ENCODE data around the gene AKR1C8. TPM values are rescaled to one million over a fixed set of nuclear protein-coding genes. Genes with fewer than 3 reads are reported as not detected.
A peak's percentile ranks its signal among the peaks of the same experiment; 100 is the strongest.
"Not testable (repeated sequence)": the region's sequence is repeated elsewhere in the genome, so short reads cannot be mapped to it uniquely, and the experiment has no call there.

The AKR1C8 gene
- total RNA-seq (under 1 TPM; 0.20 to 0.94 TPM), polyA plus RNA-seq (ENCODE audit: insufficient read length in 2 of 2) (not detected)
- long read RNA-seq, donor 1, result 0 reads
- long read RNA-seq, donor 2, result 0 reads
- long read RNA-seq, donor 3, result 0 reads
- long read RNA-seq, donor 4, result 0 reads

DNA sequence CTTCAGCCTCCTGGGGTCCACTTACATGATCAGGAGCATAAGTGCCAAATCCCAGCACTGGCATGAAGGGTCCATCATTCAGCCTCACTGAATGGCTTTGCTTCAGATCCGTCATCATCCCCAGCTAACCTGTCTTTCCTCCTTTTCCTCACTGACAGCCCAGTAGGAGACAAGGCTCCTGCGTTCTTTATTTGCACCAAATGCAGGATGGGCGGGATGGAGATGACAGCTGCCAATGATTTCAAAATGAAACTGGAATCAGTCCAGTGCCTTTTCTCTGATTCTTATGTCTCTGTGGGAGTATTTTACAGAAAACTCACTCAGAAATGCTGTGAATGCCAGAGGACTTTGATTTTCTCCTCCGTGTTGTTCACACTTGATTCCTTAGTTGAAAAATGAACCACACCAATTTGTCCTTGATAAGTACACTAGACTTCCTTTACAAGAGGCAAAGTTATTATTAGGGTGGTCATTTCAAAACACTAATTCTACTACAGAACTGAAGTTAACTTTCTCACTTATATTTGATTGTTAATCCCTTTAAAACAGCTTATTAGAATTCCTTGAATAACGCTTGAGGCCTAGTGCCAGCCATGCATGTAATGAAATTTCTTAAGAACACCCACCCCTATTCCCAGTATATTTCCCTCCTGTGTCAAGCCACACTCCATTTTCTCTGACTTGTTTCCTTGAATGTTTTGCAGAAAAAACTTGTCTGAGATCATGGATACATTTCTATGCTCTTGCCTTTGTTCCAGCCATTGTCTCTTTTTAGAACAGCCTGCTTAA is at the start of gene AKR1C8:
AKR1C8 (minus strand) TSS at position 164 of the 789 bp plus-strand sequence; CDS start at position 118, 46 bp downstream.
- no peak within 1 kb of the TSS for H3K27ac ChIP-seq (ENCODE audit: low read depth, low read length)
- H3K36me3 ChIP-seq (ENCODE audit: control insufficient read depth, insufficient read depth, low read length), result no peaks in the 10 kb centered on the region
- H3K4me1 ChIP-seq (ENCODE audit: control insufficient read depth, insufficient read depth, low read length), result no peaks in the 10 kb centered on the region
- 100% methylated on average over 2 of the region's 5 CpGs for WGBS (ENCODE audit: insufficient coverage)
- H3K4me3 ChIP-seq (ENCODE audit: low read depth, low read length), result no peak within 1 kb of the TSS
- H3K9me3 ChIP-seq (ENCODE audit: control insufficient read depth, insufficient read depth, low read length), result no peaks in the 10 kb centered on the region
- peak in 2 of 6 donors; percentile 3 to 47 for DNase-seq (ENCODE audit: low read depth in 4 of 6, low spot score in 6 of 6)
- H3K27me3 ChIP-seq (ENCODE audit: control insufficient read depth, insufficient read depth, low read length), result no peaks in the 10 kb centered on the region

DNA sequence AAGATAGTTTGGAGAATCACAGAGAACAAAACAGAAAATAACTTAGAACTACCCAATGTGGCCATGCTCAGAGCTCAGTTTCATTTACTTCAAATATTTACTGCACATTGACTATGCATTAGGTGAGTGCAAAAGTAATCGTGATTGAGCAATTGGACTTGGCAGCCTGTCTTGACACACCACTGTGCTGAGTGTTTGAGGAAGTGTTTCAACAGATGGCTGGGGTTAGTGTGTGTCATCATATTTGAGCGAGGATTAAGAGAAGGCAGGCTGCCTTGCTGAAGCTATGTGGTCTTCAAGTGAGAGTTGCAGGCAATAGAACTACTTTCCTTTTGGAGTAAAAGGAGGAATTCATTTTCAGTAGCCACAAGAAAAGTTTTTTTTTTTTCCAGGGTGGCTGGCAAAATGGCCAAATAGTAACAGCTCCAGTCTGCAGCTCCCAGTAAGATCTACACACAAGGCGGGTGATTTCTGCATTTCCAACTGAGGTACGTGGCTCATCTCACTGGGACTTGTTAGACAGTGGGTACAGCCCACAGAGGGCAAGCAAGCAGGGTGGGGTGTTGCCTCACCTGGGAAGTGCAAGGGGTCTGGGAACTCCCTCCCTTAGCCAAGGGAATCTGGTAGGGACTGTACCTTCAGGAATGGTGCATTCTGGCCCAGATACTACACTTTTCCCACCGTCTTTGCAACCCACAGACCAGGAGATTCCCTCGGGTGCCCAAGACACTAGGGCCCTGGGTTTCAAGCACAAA is 49.3 kb upstream of the AKR1C8 start:
- Histone ChIP-seq H3K27ac (ENCODE audit: low read depth, low read length) (no peak overlapping the region), H3K9me3 (ENCODE audit: control insufficient read depth, insufficient read depth, low read length) (no peaks in the 10 kb centered on the region), H3K4me1 (ENCODE audit: control insufficient read depth, insufficient read depth, low read length) (no peaks in the 10 kb centered on the region), H3K4me3 (ENCODE audit: low read depth, low read length) (no peak overlapping the region), H3K36me3 (ENCODE audit: control insufficient read depth, insufficient read depth, low read length) (no peaks in the 10 kb centered on the region), H3K27me3 (ENCODE audit: control insufficient read depth, insufficient read depth, low read length) (no peaks in the 10 kb centered on the region)
- 85% methylated on average over 4 of the region's 6 CpGs for WGBS (ENCODE audit: insufficient coverage)
- peak in 1 of 6 donors; percentile 6 for DNase-seq (ENCODE audit: low read depth in 4 of 6, low spot score in 6 of 6)

GRCh38 chr10:5233324-5233723 is 48.4 kb upstream of the AKR1C8 start:
- H3K4me3 ChIP-seq (ENCODE audit: low read depth, low read length), result no peak overlapping the region
- no peaks in the 10 kb centered on the region for H3K36me3 ChIP-seq (ENCODE audit: control insufficient read depth, insufficient read depth, low read length)
- H3K4me1 ChIP-seq (ENCODE audit: control insufficient read depth, insufficient read depth, low read length), result no peaks in the 10 kb centered on the region
- H3K9me3 ChIP-seq (ENCODE audit: control insufficient read depth, insufficient read depth, low read length), result no peaks in the 10 kb centered on the region
- no peak overlapping the region for H3K27ac ChIP-seq (ENCODE audit: low read depth, low read length)
- H3K27me3 ChIP-seq (ENCODE audit: control insufficient read depth, insufficient read depth, low read length), result no peaks in the 10 kb centered on the region
- no CpG with 5 or more reads among the region's 2 CpGs for WGBS (ENCODE audit: insufficient coverage)
- no peak for DNase-seq (ENCODE audit: low read depth in 4 of 6, low spot score in 6 of 6)

DNA sequence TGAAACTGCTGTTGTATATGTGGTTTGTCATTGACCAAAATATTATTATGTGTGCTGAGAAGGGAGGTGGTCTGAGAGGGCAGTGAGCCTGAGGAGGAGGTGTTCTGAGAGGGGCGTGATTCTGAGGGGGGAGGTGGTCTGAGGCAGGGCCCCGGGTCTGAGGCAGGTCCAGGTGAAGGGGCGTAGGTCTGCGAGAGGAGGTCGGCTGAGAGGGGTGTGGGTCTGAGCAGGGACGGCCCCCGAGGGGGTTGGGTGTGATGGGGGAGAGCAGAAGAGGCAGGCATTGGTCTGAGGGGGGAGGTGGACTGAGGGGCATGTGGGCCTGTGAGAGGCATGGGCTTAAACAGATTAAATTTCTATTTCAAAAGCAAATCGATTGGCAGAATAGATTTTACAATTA is 44.1 kb upstream of the AKR1C8 start:
- H3K4me1 ChIP-seq (ENCODE audit: control insufficient read depth, insufficient read depth, low read length), result no peaks in the 10 kb centered on the region
- DNase-seq (ENCODE audit: low read depth in 4 of 6, low spot score in 6 of 6), result no peak
- H3K27ac ChIP-seq (ENCODE audit: low read depth, low read length), result no peak overlapping the region
- no peaks in the 10 kb centered on the region for H3K27me3 ChIP-seq (ENCODE audit: control insufficient read depth, insufficient read depth, low read length)
- no peak overlapping the region for H3K4me3 ChIP-seq (ENCODE audit: low read depth, low read length)
- H3K9me3 ChIP-seq (ENCODE audit: control insufficient read depth, insufficient read depth, low read length), result no peaks in the 10 kb centered on the region
- no peaks in the 10 kb centered on the region for H3K36me3 ChIP-seq (ENCODE audit: control insufficient read depth, insufficient read depth, low read length)
- 87% methylated on average over 7 of the region's 8 CpGs for WGBS (ENCODE audit: insufficient coverage)

DNA sequence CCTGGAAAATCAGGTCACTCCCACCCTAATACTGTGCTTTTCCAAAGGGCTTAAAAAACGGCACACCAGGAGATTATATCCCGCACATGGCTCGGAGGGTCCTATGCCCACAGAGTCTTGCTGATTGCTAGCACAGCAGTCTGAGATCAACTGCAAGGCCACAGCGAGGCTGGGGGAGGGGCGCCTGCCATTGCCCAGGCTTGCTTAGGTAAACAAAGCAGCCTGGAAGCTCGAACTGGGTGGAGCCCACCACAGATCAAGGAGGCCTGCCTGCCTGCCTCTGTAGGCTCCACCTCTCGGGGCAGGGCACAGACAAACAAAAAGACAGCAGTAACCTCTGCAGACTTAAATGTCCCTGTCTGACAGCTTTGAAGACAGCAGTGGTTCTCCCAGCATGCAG is 38.0 kb upstream of the AKR1C8 start:
- WGBS (ENCODE audit: insufficient coverage), result 82% methylated on average over 7 of the region's 7 CpGs
- not testable (repeated sequence) for H3K9me3 ChIP-seq (ENCODE audit: control insufficient read depth, insufficient read depth, low read length); H3K27ac ChIP-seq (ENCODE audit: low read depth, low read length); H3K27me3 ChIP-seq (ENCODE audit: control insufficient read depth, insufficient read depth, low read length); H3K36me3 ChIP-seq (ENCODE audit: control insufficient read depth, insufficient read depth, low read length); H3K4me3 ChIP-seq (ENCODE audit: low read depth, low read length); DNase-seq (ENCODE audit: low read depth in 4 of 6, low spot score in 6 of 6); H3K4me1 ChIP-seq (ENCODE audit: control insufficient read depth, insufficient read depth, low read length)

DNA sequence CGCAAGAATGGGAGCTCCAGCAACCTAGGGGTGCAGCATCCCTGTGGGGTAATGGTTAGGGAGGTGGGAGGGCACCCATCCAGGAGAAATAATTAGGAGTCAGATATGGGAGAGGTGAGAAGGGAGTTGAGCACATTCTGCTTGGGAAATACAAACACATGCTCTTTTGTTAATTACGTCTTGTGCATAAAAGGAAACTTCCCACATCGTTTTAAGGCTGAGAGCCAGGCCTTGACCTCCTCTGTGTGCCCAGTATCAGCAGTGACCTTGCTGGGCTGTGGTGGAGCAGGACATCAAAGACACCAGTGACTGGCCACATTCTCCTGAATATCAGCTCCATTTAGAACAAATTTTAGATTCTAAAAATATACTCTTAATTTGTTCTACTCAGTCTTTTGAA is 34.3 kb upstream of the AKR1C8 start:
- Histone ChIP-seq H3K9me3 (ENCODE audit: control insufficient read depth, insufficient read depth, low read length) (no peaks in the 10 kb centered on the region), H3K4me3 (ENCODE audit: low read depth, low read length) (no peak overlapping the region), H3K4me1 (ENCODE audit: control insufficient read depth, insufficient read depth, low read length) (no peaks in the 10 kb centered on the region), H3K36me3 (ENCODE audit: control insufficient read depth, insufficient read depth, low read length) (no peaks in the 10 kb centered on the region), H3K27ac (ENCODE audit: low read depth, low read length) (no peak overlapping the region), H3K27me3 (ENCODE audit: control insufficient read depth, insufficient read depth, low read length) (no peaks in the 10 kb centered on the region)
- 58% methylated on average over 3 of the region's 3 CpGs for WGBS (ENCODE audit: insufficient coverage)
- no peak for DNase-seq (ENCODE audit: low read depth in 4 of 6, low spot score in 6 of 6)

- Histone ChIP-seq H3K4me1 (ENCODE audit: control insufficient read depth, insufficient read depth, low read length) (no peaks in the 10 kb centered on the region), H3K4me3 (ENCODE audit: low read depth, low read length) (no peak overlapping the region), H3K36me3 (ENCODE audit: control insufficient read depth, insufficient read depth, low read length) (no peaks in the 10 kb centered on the region), H3K27ac (ENCODE audit: low read depth, low read length) (no peak overlapping the region), H3K9me3 (ENCODE audit: control insufficient read depth, insufficient read depth, low read length) (no peaks in the 10 kb centered on the region), H3K27me3 (ENCODE audit: control insufficient read depth, insufficient read depth, low read length) (no peaks in the 10 kb centered on the region)
- 0% methylated on average over 1 of the region's 2 CpGs for WGBS (ENCODE audit: insufficient coverage)
- no peak for DNase-seq (ENCODE audit: low read depth in 4 of 6, low spot score in 6 of 6)
These were observed 31.9 kb upstream of the AKR1C8 start for GRCh38 chr10:5216801-5217200.

DNA sequence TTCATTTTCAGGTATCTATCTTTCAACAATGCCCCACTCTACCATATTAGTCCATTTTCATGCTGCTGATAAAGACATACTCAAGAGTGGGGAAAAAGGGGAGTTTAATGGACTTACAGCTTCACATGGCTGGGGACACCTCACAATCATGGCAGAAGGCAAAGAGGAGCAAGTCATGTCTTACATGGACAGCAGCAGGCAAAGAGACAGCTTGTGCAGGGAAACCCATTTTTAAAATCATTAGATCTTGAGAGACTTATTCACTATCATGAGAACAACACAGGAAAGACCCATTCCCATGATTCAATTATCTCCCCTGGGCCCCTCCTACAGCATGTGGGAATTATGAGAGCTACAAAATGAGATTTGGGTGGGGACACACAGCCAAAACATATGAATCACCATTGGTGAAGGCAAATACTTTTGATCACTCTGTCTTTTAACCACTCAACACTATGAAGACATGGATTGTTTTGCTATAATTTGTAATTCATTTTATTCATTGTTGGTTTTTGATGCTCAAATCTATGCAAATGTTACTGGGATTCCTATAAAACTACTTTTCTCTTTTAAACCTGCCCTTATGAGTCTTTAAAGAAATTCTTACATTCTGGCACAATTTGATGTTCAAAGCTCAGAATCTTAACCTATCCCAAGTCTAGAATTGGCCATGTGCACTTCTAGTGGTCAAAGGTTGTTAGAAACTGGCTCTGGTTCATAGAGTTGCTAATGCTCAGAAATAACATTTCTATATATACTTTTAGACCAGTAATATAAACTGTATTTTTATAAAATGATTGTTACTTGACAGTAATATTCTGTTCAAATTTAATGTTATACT is 27.0 kb upstream of the AKR1C8 start:
- no peak overlapping the region for H3K4me3 ChIP-seq (ENCODE audit: low read depth, low read length)
- H3K27me3 ChIP-seq (ENCODE audit: control insufficient read depth, insufficient read depth, low read length), result no peaks in the 10 kb centered on the region
- DNase-seq (ENCODE audit: low read depth in 4 of 6, low spot score in 6 of 6), result no peak
- no peak overlapping the region for H3K27ac ChIP-seq (ENCODE audit: low read depth, low read length)
- no peaks in the 10 kb centered on the region for H3K9me3 ChIP-seq (ENCODE audit: control insufficient read depth, insufficient read depth, low read length)
- no peaks in the 10 kb centered on the region for H3K4me1 ChIP-seq (ENCODE audit: control insufficient read depth, insufficient read depth, low read length)
- H3K36me3 ChIP-seq (ENCODE audit: control insufficient read depth, insufficient read depth, low read length), result no peaks in the 10 kb centered on the region

DNA sequence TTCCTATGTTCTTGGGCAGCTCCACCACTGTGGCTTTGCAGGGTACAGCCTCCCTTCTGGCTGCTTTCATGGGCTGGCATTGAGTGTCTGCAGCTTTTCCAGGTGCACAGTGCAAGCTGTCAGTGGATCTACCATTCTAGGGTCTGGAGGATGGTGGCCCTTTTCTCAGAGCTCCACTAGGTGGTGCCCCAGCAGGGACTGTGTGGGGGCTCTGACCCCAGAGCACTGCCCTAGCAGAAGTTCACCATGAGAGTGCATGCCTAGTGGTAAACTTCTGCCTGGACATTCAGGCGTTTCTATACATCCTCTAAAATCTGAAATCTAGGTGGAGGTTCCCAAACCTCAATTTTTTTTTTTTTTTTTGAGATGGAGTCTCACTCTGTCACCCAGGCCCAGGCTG is 25.3 kb upstream of the AKR1C8 start:
- H3K9me3 ChIP-seq (ENCODE audit: control insufficient read depth, insufficient read depth, low read length); H3K27ac ChIP-seq (ENCODE audit: low read depth, low read length); H3K27me3 ChIP-seq (ENCODE audit: control insufficient read depth, insufficient read depth, low read length); DNase-seq (ENCODE audit: low read depth in 4 of 6, low spot score in 6 of 6); H3K4me1 ChIP-seq (ENCODE audit: control insufficient read depth, insufficient read depth, low read length); H3K4me3 ChIP-seq (ENCODE audit: low read depth, low read length); H3K36me3 ChIP-seq (ENCODE audit: control insufficient read depth, insufficient read depth, low read length): not testable (repeated sequence)
- WGBS (ENCODE audit: insufficient coverage), result 100% methylated on average over 1 of the region's 1 CpG

Measured in spinal cord (tissue), 10 donors.